LNCaP clone FGC (cell line): Measurements from ENCODE around the gene DUSP12.

Source experiments
- DNase-seq: peaks from one replicate; pipeline ENCODE4 v3.0.0-alpha.2; 2011; ENCODE audit warnings: low read depth
- H3K4me3 ChIP-seq: 2 replicates; pipeline ENCODE4 v1.5.1; 2011; ENCODE audit warnings: mild to moderate bottlenecking, low read depth, low read length, control low read depth
- CTCF ChIP-seq: IDR thresholded peaks from 2 replicates; pipeline ENCODE4 v1.5.1; 2012; ENCODE audit warnings: mild to moderate bottlenecking; ENCODE audit not compliant: control insufficient read depth, insufficient read depth; ENCODE audit errors: extremely low read depth

Gene DUSP12

GRCh38 chr1:161792740-161793139 lies 43.2 kb downstream of the DUSP12 start:
- no peak overlapping the region for H3K4me3 ChIP-seq
- peak; percentile 62 for DNase-seq
- TF ChIP-seq CTCF: peak; percentile 56

- H3K4me3 ChIP-seq: no peak overlapping the region
- TF ChIP-seq CTCF: no peak
- DNase-seq: no peak
These were observed 50.2 kb downstream of the DUSP12 start for GRCh38 chr1:161799792-161800191.

GRCh38 chr1:161801955-161802354 lies 52.4 kb downstream of the DUSP12 start:
- H3K4me3 ChIP-seq: no peak overlapping the region
- TF ChIP-seq CTCF: no peak

GRCh38 chr1:161803181-161803580 lies 53.6 kb downstream of the DUSP12 start:
- TF ChIP-seq CTCF: no peak
- H3K4me3 ChIP-seq: no peak overlapping the region
- DNase-seq: no peak

More at GRCh38 chr1:161801955-161802354, 52.4 kb downstream of the DUSP12 start:
- DNase-seq: no peak

- TF ChIP-seq CTCF: no peak
- DNase-seq: no peak
- no peak overlapping the region for H3K4me3 ChIP-seq
These were observed 56.0 kb downstream of the DUSP12 start for GRCh38 chr1:161805399-161806197.
